Measurements from ENCODE around the gene CHID1. TPM values are rescaled to one million over a fixed set of nuclear protein-coding genes. Genes with fewer than 3 reads are reported as not detected.

The CHID1 gene
- total and polyA plus RNA-seq, 2 of the 8 experiments (the other 6 are each of a cell fraction or from before 2014, with no cell fraction given), result 81.2 to 88.5 TPM

DNA sequence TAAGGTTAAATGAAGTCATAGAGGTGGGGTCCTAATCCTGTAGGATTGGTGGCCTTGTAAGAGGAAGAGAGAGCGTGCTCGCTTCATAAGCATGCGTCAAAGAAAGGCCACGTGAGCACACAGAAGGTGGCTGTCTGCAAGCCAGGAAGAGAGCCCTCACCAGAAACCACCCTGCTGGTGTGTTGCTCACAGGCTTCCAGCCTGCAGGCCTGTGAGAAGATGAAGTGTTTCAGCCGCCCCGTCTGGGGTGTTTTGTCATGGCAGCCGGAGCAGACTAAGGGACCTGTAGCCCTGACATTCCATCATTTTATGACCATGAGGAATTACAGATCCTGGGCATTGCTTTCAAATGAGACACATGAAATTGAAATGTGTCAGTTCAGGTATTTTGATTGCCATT is 47.5 kb upstream of the CHID1 start:
- WGBS, 2 experiments (ENCODE audit: extremely low coverage in 1 of 2, insufficient coverage in 1 of 2, insufficient read length in 1 of 2, insufficient replicate concordance in 2 of 2, low coverage in 1 of 2, low lambda C conversion rate in 2 of 2, missing lambda C conversion rate in 1 of 2), result 91% methylated on average over 7 of the region's 7 CpGs; no CpG with 5 or more reads in 1 of the 2 experiments
- Histone ChIP-seq H3K27ac (ENCODE audit: low read depth, low read length) (no peak overlapping the region), H2BK20ac (ENCODE audit: low read length) (peak overlapping the region; percentile 37; the same call in 1 of the 2 replicates), H3K4ac (replicated peaks; ENCODE audit: insufficient read length, low read depth, low read length) (no peak overlapping the region), H3K4me1 (replicated peaks in 1 of 4; ENCODE audit: control insufficient read depth in 3 of 4, insufficient read depth in 4 of 4, low read length in 3 of 4) (peaks cover 0 to 16% (median 4%) of the 10 kb centered on the region in 4 experiments; a peak in 5 of 7 replicates), H3K4me2 (ENCODE audit: insufficient read depth in 1 of 2, low read depth in 2 of 2, low read length in 2 of 2) (no peak overlapping the region), H4K91ac (replicated peaks; ENCODE audit: insufficient read length, low read length) (no peak overlapping the region), H2BK15ac (ENCODE audit: low read length) (no peak overlapping the region), H2BK12ac (ENCODE audit: low read depth, low read length) (no peak overlapping the region), H3K56ac (replicated peaks; ENCODE audit: insufficient read length, low read depth, low read length) (no peak overlapping the region), H3K18ac (ENCODE audit: extremely low read depth, low read length) (no peak overlapping the region), H2BK120ac (replicated peaks; ENCODE audit: low read depth, low read length) (no peak overlapping the region), H3K79me1 (ENCODE audit: low read depth, low read length) (peaks cover 20% of the 10 kb centered on the region), H2BK5ac (ENCODE audit: low read depth, low read length) (0 out of 2 replicates have a peak overlapping the region, but pooled peaks have one; percentile 10), H3K23me2 (ENCODE audit: low read depth, low read length) (peaks cover 2% of the 10 kb centered on the region; the same call in 1 of the 2 replicates), H3K9me3 (ENCODE audit: insufficient read depth in 2 of 2, low read depth in 1 of 2, low read length in 1 of 2) (no peaks in the 10 kb centered on the region), H3K36me3 (ENCODE audit: control insufficient read depth in 2 of 4, insufficient read depth in 4 of 4, low read length in 3 of 4) (peaks cover 0 to 19% (median 4%) of the 10 kb centered on the region in 4 experiments; a peak in 3 of 8 replicates), H3K4me3 (ENCODE audit: extremely low read depth in 1 of 4, insufficient read depth in 2 of 4, low read depth in 3 of 4, low read length in 4 of 4) (no peak overlapping the region), H3K23ac (ENCODE audit: insufficient read length) (no peak overlapping the region), H2AFZ (ENCODE audit: low read length) (no peak overlapping the region), H3K9ac (replicated peaks in 1 of 4; ENCODE audit: extremely low read depth in 1 of 4, low read depth in 3 of 4, low read length in 3 of 4) (no peak overlapping the region), H3K79me2 (ENCODE audit: control insufficient read depth in 1 of 2, insufficient read depth in 2 of 2, low read length in 2 of 2) (peaks cover 2 to 44% of the 10 kb centered on the region in 2 experiments; a peak in 3 of 4 replicates), H3K27me3 (replicated peaks in 1 of 4; ENCODE audit: control insufficient read depth in 3 of 4, extremely low read depth in 1 of 4, insufficient read depth in 3 of 4, low read length in 3 of 4) (no peaks in the 10 kb centered on the region), H3K14ac (ENCODE audit: insufficient read length) (no peak overlapping the region), H4K8ac (ENCODE audit: extremely low read depth, insufficient read depth, low read length) (no peak overlapping the region), H4K20me1 (replicated peaks in 1 of 2; ENCODE audit: control insufficient read depth in 1 of 2, insufficient read depth in 2 of 2, low read length in 2 of 2) (peaks cover 5 to 24% of the 10 kb centered on the region in 2 experiments), H4K5ac (ENCODE audit: insufficient read length, low read depth, low read length) (no peak overlapping the region), H2AK5ac (ENCODE audit: low read depth, low read length) (no peak overlapping the region)
- FAIRE-seq, result no peak
- TF ChIP-seq RFX5 (IDR thresholded peaks at IDR 0.05; ENCODE audit: borderline replicate concordance, low read depth, low read length), result no peak
- ChIA-PET CTCF (ENCODE audit: partially characterized antibody) (interaction anchor here (0.8 to 1.3 kb wide), 4 partner anchors 12 to 34 kb away, joined by 3 to 6 read pairs (median 3); no protein-coding TSS in a partner anchor), POLR2A (ENCODE audit: partially characterized antibody) (interaction anchor here (1.4 to 6.2 kb wide), 2 partner anchors 13 to 17 kb away, joined by 8 to 45 read pairs; no protein-coding TSS in a partner anchor)
- no peak for DNase-seq (ENCODE audit: low read depth in 1 of 2, low spot score in 2 of 2)
